ENCODE measurements around the gene BSCL2.

The BSCL2 gene

DNA sequence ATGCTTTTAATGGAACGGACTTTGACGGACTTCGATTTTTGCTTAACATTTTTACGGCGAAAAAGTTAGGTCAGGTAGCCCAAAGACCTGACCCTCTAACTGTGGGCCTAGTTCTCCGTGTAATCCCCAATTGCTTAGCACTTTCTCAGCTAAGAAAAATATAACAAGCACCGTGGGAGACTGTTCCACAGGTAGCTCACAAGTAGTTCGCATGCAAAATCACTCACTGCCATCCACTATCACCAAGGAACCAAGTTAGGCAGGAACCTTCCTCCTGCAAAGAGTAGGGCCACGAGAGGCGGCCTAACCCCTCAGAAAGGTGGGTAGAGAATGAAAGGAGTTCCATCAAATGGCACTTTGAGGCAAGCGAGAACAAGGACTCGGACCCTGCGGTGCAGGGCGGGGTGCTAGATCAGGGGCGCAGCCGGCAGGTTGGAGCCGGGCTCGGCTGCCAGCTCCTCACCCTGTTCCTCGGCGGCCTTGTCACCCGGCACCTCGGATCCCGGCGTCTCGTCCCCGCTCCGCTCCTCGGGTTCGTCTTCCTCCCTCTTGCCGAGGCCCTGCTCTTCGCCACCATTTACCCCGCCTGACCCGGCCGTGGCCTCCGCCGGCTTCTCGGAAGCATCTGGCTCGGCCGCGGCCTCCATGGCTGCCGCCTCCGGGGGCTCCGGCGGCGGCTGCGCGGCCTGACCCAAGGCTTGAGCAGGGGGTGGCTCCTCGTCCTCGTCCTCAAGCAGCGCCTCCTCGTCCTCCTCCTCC, 19.1 kb upstream of the BSCL2 start:
- no peak for ATAC-seq
- TF ChIP-seq, protein P1, sequence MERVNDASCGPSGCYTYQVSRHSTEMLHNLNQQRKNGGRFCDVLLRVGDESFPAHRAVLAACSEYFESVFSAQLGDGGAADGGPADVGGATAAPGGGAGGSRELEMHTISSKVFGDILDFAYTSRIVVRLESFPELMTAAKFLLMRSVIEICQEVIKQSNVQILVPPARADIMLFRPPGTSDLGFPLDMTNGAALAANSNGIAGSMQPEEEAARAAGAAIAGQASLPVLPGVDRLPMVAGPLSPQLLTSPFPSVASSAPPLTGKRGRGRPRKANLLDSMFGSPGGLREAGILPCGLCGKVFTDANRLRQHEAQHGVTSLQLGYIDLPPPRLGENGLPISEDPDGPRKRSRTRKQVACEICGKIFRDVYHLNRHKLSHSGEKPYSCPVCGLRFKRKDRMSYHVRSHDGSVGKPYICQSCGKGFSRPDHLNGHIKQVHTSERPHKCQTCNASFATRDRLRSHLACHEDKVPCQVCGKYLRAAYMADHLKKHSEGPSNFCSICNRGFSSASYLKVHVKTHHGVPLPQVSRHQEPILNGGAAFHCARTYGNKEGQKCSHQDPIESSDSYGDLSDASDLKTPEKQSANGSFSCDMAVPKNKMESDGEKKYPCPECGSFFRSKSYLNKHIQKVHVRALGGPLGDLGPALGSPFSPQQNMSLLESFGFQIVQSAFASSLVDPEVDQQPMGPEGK (CRISPR knock-in tag; IDR thresholded peaks at IDR 0.05; ENCODE audit: borderline replicate concordance), result no peak
- no peak for TF ChIP-seq GLIS3 (CRISPR knock-in tag; IDR thresholded peaks at IDR 0.05)
- TF ChIP-seq ARNTL (CRISPR knock-in tag; IDR thresholded peaks at IDR 0.05; ENCODE audit: borderline replicate concordance, low read depth), result no peak
- TF ChIP-seq, protein P2, sequence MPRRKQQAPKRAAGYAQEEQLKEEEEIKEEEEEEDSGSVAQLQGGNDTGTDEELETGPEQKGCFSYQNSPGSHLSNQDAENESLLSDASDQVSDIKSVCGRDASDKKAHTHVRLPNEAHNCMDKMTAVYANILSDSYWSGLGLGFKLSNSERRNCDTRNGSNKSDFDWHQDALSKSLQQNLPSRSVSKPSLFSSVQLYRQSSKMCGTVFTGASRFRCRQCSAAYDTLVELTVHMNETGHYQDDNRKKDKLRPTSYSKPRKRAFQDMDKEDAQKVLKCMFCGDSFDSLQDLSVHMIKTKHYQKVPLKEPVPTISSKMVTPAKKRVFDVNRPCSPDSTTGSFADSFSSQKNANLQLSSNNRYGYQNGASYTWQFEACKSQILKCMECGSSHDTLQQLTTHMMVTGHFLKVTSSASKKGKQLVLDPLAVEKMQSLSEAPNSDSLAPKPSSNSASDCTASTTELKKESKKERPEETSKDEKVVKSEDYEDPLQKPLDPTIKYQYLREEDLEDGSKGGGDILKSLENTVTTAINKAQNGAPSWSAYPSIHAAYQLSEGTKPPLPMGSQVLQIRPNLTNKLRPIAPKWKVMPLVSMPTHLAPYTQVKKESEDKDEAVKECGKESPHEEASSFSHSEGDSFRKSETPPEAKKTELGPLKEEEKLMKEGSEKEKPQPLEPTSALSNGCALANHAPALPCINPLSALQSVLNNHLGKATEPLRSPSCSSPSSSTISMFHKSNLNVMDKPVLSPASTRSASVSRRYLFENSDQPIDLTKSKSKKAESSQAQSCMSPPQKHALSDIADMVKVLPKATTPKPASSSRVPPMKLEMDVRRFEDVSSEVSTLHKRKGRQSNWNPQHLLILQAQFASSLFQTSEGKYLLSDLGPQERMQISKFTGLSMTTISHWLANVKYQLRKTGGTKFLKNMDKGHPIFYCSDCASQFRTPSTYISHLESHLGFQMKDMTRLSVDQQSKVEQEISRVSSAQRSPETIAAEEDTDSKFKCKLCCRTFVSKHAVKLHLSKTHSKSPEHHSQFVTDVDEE (CRISPR knock-in tag; IDR thresholded peaks at IDR 0.05), result no peak
- TF ChIP-seq RARB (CRISPR knock-in tag; IDR thresholded peaks at IDR 0.05), result no peak
- TF ChIP-seq, protein P3, sequence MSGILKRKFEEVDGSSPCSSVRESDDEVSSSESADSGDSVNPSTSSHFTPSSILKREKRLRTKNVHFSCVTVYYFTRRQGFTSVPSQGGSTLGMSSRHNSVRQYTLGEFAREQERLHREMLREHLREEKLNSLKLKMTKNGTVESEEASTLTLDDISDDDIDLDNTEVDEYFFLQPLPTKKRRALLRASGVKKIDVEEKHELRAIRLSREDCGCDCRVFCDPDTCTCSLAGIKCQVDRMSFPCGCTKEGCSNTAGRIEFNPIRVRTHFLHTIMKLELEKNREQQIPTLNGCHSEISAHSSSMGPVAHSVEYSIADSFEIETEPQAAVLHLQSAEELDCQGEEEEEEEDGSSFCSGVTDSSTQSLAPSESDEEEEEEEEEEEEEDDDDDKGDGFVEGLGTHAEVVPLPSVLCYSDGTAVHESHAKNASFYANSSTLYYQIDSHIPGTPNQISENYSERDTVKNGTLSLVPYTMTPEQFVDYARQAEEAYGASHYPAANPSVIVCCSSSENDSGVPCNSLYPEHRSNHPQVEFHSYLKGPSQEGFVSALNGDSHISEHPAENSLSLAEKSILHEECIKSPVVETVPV (CRISPR knock-in tag; IDR thresholded peaks at IDR 0.05), result no peak
- no peak for TF ChIP-seq PPARA (CRISPR knock-in tag; IDR thresholded peaks at IDR 0.05; ENCODE audit: borderline replicate concordance)
- TF ChIP-seq OSR1 (CRISPR knock-in tag; IDR thresholded peaks at IDR 0.05), result no peak
- TF ChIP-seq TCF4 (CRISPR knock-in tag; IDR thresholded peaks at IDR 0.05; ENCODE audit: borderline replicate concordance), result no peak
- TF ChIP-seq ZFP3 (CRISPR knock-in tag; IDR thresholded peaks at IDR 0.05), result no peak
- no peak for TF ChIP-seq ZNF8 (CRISPR knock-in tag; IDR thresholded peaks at IDR 0.05)
- TF ChIP-seq CSDC2 (CRISPR knock-in tag; IDR thresholded peaks at IDR 0.05), result no peak
- TF ChIP-seq SNAI2 (CRISPR knock-in tag; IDR thresholded peaks at IDR 0.05), result no peak

DNA sequence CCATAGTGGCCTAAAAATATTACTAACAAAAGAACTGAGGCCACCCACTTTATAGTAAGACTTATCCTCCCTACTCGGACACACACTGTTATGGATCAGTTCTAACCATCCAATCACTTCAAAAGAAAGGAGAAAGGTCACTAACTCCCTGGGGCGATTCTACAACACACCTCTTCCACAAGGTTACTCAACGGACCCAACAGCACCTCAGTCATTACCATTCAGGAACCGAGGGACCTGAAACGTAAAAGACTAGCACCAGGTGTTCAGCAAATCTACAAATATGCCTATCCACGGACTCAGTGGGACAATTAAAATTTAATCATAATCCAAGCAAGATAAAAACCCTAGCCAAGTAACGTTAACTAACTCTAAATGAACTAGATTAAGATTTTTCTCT, 18.4 kb upstream of the BSCL2 start:
- no peak for ATAC-seq
- TF ChIP-seq, protein P4, sequence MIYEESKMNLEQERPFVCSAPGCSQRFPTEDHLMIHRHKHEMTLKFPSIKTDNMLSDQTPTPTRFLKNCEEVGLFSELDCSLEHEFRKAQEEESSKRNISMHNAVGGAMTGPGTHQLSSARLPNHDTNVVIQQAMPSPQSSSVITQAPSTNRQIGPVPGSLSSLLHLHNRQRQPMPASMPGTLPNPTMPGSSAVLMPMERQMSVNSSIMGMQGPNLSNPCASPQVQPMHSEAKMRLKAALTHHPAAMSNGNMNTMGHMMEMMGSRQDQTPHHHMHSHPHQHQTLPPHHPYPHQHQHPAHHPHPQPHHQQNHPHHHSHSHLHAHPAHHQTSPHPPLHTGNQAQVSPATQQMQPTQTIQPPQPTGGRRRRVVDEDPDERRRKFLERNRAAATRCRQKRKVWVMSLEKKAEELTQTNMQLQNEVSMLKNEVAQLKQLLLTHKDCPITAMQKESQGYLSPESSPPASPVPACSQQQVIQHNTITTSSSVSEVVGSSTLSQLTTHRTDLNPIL (CRISPR knock-in tag; IDR thresholded peaks at IDR 0.05; ENCODE audit: low read depth), result no peak
- TF ChIP-seq BACH2 (CRISPR knock-in tag; IDR thresholded peaks at IDR 0.05; ENCODE audit: borderline replicate concordance) (no peak), ISL1 (CRISPR knock-in tag; IDR thresholded peaks at IDR 0.05) (no peak), ZNF565 (CRISPR knock-in tag; conservative IDR thresholded peaks at IDR 0.05; ENCODE audit: low read depth) (no peak), ZNF8 (CRISPR knock-in tag; IDR thresholded peaks at IDR 0.05) (no peak), SNAI2 (CRISPR knock-in tag; IDR thresholded peaks at IDR 0.05) (no peak), GLIS3 (CRISPR knock-in tag; IDR thresholded peaks at IDR 0.05) (no peak), TCF4 (CRISPR knock-in tag; IDR thresholded peaks at IDR 0.05; ENCODE audit: borderline replicate concordance) (no peak), RARB (CRISPR knock-in tag; IDR thresholded peaks at IDR 0.05) (no peak), OSR1 (CRISPR knock-in tag; IDR thresholded peaks at IDR 0.05) (no peak), ZFP3 (CRISPR knock-in tag; IDR thresholded peaks at IDR 0.05) (no peak), ESRRG (CRISPR knock-in tag; IDR thresholded peaks at IDR 0.05) (no peak), PPARA (CRISPR knock-in tag; IDR thresholded peaks at IDR 0.05; ENCODE audit: borderline replicate concordance) (no peak), ARNTL (CRISPR knock-in tag; IDR thresholded peaks at IDR 0.05; ENCODE audit: borderline replicate concordance, low read depth) (no peak), ZFP30 (CRISPR knock-in tag; IDR thresholded peaks at IDR 0.05) (no peak), ZNF70 (CRISPR knock-in tag; IDR thresholded peaks at IDR 0.05) (no peak)
- TF ChIP-seq, protein P2 (CRISPR knock-in tag; IDR thresholded peaks at IDR 0.05), result no peak
- TF ChIP-seq, protein P3 (CRISPR knock-in tag; IDR thresholded peaks at IDR 0.05), result no peak
- TF ChIP-seq, protein P5, sequence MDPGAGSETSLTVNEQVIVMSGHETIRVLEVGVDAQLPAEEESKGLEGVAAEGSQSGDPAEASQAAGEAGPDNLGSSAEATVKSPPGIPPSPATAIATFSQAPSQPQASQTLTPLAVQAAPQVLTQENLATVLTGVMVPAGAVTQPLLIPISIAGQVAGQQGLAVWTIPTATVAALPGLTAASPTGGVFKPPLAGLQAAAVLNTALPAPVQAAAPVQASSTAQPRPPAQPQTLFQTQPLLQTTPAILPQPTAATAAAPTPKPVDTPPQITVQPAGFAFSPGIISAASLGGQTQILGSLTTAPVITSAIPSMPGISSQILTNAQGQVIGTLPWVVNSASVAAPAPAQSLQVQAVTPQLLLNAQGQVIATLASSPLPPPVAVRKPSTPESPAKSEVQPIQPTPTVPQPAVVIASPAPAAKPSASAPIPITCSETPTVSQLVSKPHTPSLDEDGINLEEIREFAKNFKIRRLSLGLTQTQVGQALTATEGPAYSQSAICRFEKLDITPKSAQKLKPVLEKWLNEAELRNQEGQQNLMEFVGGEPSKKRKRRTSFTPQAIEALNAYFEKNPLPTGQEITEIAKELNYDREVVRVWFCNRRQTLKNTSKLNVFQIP (CRISPR knock-in tag; IDR thresholded peaks at IDR 0.05; ENCODE audit: borderline replicate concordance, low read depth), result no peak
- TF ChIP-seq, protein P1 (CRISPR knock-in tag; IDR thresholded peaks at IDR 0.05; ENCODE audit: borderline replicate concordance), result no peak
